Measurements from ENCODE around the gene DPH6. TPM values are rescaled to one million over a fixed set of nuclear protein-coding genes. Genes with fewer than 3 reads are reported as not detected.

DPH6 gene
- total RNA-seq, 1 donor from 2014 or later: 41.1 TPM

DNA sequence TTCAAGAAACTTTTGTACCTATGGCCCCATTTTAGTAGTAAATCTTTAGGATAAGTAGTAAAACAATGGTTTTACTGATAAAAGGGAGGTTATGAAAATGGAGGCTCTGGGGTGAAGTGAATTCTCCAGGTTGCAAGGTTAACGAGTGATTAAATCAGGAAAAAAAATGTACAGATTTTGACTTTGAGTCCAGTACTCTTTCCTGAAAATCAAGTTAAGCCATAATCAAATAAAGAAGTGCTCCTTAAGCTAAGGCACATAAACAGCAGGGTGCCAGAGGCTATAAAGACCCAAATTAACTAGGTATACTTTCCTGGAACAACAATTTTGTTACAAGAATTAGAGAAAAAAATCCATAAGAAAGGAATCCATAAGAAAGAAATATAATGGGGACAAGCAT, 114.7 kb downstream of the DPH6 start:
- H3K4me3 Mint-ChIP-seq: no peak overlapping the region

DNA sequence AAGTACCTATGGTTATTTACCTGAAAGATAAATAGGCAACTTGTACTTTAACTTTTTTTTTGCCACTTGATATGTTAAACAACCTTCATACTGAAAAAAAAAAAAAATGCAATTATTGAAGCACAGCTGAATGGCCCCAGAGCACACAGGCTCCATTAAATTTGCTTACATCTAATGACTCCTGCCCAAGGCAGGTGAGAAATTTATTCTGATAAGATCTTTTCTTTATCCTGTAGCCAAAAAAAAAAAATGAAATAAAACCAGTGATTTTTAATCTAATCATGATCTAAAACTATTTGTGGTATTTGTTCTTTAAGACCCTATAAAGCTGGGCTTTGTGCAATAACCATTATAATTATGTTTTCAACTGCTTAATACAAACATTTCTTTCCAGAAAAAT, 115.7 kb downstream of the DPH6 start:
- H3K9me3 ChIP-seq (ENCODE audit: low read depth): no peaks in the 10 kb centered on the region
- no peaks in the 10 kb centered on the region for H3K27me3 Mint-ChIP-seq (ENCODE audit: insufficient read depth, low read depth)
- H3F3A ChIP-seq (ENCODE audit: low read depth): no peaks in the 10 kb centered on the region
- H3K4me3 ChIP-seq: no peak overlapping the region
- H3K27ac Mint-ChIP-seq: no peak overlapping the region
- H2AFZ ChIP-seq (replicated peaks): no peak overlapping the region
- H3K4me3 Mint-ChIP-seq: no peak overlapping the region
- H3K27ac ChIP-seq: no peak overlapping the region
- H3K36me3 Mint-ChIP-seq: peaks cover 3% of the 10 kb centered on the region
- H4K20me1 ChIP-seq (ENCODE audit: low read depth): no peaks in the 10 kb centered on the region
- no peaks in the 10 kb centered on the region for H3K4me1 ChIP-seq
- DNase-seq (ENCODE audit: low spot score): no peak
- H3K4me1 Mint-ChIP-seq: peaks cover 8% of the 10 kb centered on the region
- no peak overlapping the region for H3K9ac ChIP-seq
- H3K27me3 ChIP-seq: no peaks in the 10 kb centered on the region
- no peak overlapping the region for H3K4me2 ChIP-seq
- H3K36me3 ChIP-seq: no peaks in the 10 kb centered on the region
- TF ChIP-seq, protein P1, sequence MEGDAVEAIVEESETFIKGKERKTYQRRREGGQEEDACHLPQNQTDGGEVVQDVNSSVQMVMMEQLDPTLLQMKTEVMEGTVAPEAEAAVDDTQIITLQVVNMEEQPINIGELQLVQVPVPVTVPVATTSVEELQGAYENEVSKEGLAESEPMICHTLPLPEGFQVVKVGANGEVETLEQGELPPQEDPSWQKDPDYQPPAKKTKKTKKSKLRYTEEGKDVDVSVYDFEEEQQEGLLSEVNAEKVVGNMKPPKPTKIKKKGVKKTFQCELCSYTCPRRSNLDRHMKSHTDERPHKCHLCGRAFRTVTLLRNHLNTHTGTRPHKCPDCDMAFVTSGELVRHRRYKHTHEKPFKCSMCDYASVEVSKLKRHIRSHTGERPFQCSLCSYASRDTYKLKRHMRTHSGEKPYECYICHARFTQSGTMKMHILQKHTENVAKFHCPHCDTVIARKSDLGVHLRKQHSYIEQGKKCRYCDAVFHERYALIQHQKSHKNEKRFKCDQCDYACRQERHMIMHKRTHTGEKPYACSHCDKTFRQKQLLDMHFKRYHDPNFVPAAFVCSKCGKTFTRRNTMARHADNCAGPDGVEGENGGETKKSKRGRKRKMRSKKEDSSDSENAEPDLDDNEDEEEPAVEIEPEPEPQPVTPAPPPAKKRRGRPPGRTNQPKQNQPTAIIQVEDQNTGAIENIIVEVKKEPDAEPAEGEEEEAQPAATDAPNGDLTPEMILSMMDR (IDR thresholded peaks at IDR 0.05): no peak
- TF ChIP-seq EZH2 (IDR thresholded peaks at IDR 0.05) (no peak), EZH2phosphoT487 (IDR thresholded peaks at IDR 0.05) (no peak)
- H3K79me2 ChIP-seq (ENCODE audit: low read depth): no peaks in the 10 kb centered on the region
- H3K9me3 Mint-ChIP-seq: peaks cover 3% of the 10 kb centered on the region

More for the DNA sequence above, 114.7 kb downstream of the DPH6 start:
- DNase-seq (ENCODE audit: low spot score): no peak
- H3K9ac ChIP-seq: no peak overlapping the region
- H3K27me3 ChIP-seq: no peaks in the 10 kb centered on the region
- H3K4me2 ChIP-seq: no peak overlapping the region
- H2AFZ ChIP-seq (replicated peaks): no peak overlapping the region
- H3K36me3 Mint-ChIP-seq: peaks cover 7% of the 10 kb centered on the region
- TF ChIP-seq, protein P1 (IDR thresholded peaks at IDR 0.05): no peak
- TF ChIP-seq EZH2phosphoT487 (IDR thresholded peaks at IDR 0.05): no peak
- TF ChIP-seq EZH2 (IDR thresholded peaks at IDR 0.05): no peak
- no peaks in the 10 kb centered on the region for H3K79me2 ChIP-seq (ENCODE audit: low read depth)
- H3F3A ChIP-seq (ENCODE audit: low read depth): no peaks in the 10 kb centered on the region
- no peaks in the 10 kb centered on the region for H3K4me1 ChIP-seq
- H3K9me3 Mint-ChIP-seq: peaks cover 3% of the 10 kb centered on the region
- no peak overlapping the region for H3K27ac ChIP-seq
- no peaks in the 10 kb centered on the region for H3K27me3 Mint-ChIP-seq (ENCODE audit: insufficient read depth, low read depth)
- H3K4me3 ChIP-seq: no peak overlapping the region
- H3K4me1 Mint-ChIP-seq: peaks cover 8% of the 10 kb centered on the region
- H4K20me1 ChIP-seq (ENCODE audit: low read depth): no peaks in the 10 kb centered on the region
- H3K36me3 ChIP-seq: no peaks in the 10 kb centered on the region
- no peak overlapping the region for H3K27ac Mint-ChIP-seq
- H3K9me3 ChIP-seq (ENCODE audit: low read depth): no peaks in the 10 kb centered on the region

DNA sequence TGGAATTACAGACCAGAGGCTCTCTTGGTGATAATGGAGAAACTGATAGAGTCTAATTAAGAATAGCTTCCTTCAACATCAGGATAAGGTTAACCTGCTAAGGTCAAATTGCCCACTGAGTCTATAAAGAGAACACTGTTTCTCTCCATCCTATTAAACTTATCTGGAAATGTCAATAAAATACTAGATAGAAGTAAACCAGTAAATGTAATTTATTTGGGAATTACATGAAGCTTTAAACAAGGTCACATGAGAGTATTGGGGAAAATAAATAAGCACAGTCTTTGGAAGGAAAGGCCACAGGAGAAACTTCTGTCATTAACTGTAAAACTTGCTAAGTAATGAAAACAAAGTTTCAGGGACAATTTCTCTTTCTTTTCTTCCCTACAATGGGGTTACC, 118.5 kb downstream of the DPH6 start:
- H3K27me3 Mint-ChIP-seq (ENCODE audit: insufficient read depth, low read depth): no peaks in the 10 kb centered on the region
- H3K4me3 Mint-ChIP-seq: no peak overlapping the region
- Histone ChIP-seq H3K27ac (no peak overlapping the region), H3K27me3 (no peaks in the 10 kb centered on the region), H3K9me3 (ENCODE audit: low read depth) (no peaks in the 10 kb centered on the region), H3F3A (ENCODE audit: low read depth) (no peaks in the 10 kb centered on the region), H3K4me3 (no peak overlapping the region), H4K20me1 (ENCODE audit: low read depth) (no peaks in the 10 kb centered on the region), H3K79me2 (ENCODE audit: low read depth) (no peaks in the 10 kb centered on the region), H3K4me2 (no peak overlapping the region), H3K9ac (no peak overlapping the region), H2AFZ (replicated peaks) (no peak overlapping the region), H3K36me3 (no peaks in the 10 kb centered on the region), H3K4me1 (no peaks in the 10 kb centered on the region)
- H3K36me3 Mint-ChIP-seq: peaks cover 3% of the 10 kb centered on the region
- H3K27ac Mint-ChIP-seq: no peak overlapping the region
- H3K9me3 Mint-ChIP-seq: no peaks in the 10 kb centered on the region
- TF ChIP-seq EZH2 (IDR thresholded peaks at IDR 0.05) (no peak), EZH2phosphoT487 (IDR thresholded peaks at IDR 0.05) (no peak)
- TF ChIP-seq, protein P1 (IDR thresholded peaks at IDR 0.05): no peak
- H3K4me1 Mint-ChIP-seq: peaks cover 8% of the 10 kb centered on the region
- no peak for DNase-seq (ENCODE audit: low spot score)
